ENCODE results near the gene CNR2. TPM values are rescaled to one million over a fixed set of nuclear protein-coding genes. Genes with fewer than 3 reads are reported as not detected.
"Not testable (repeated sequence)": the region's sequence is repeated elsewhere in the genome, so short reads cannot be mapped to it uniquely, and the experiment has no call there.

CNR2 gene
- not detected for total RNA-seq
- long read RNA-seq: 0 reads

- DNase-seq (no peak), ATAC-seq (no peak)
- intact Hi-C loops (cut with micrococcal nuclease): no loop called here
These were observed at the start of gene CNR2 for GRCh38 chr1:23913212-23913880. Gene CNR2 (minus strand): TSS chr1:23913362. CDS start chr1:23875617, 37,745 bp downstream.

- DNase-seq (no peak), ATAC-seq (peak; percentile 4)
- intact Hi-C loops (cut with micrococcal nuclease): no loop called here
These were observed 47.3 kb upstream of the CNR2 start for GRCh38 chr1:23960291-23961020.

GRCh38 chr1:23959461-23960290 lies 46.5 kb upstream of the CNR2 start, which contains the start of gene PNRC2:
Gene PNRC2 (plus strand): TSS chr1:23959828. CDS start chr1:23961458, 1,630 bp downstream.
- intact Hi-C loops (cut with micrococcal nuclease): loop anchor here (5.0 kb wide), 1 partner anchor 68 kb away; no protein-coding TSS in a partner anchor
- peak; percentile 98 for DNase-seq
- ATAC-seq: peak; percentile 96

- ATAC-seq: peak; percentile 77
- peak; percentile 85 for DNase-seq
- intact Hi-C loops (cut with micrococcal nuclease): loop anchor here (5.0 kb wide), 1 partner anchor 68 kb away; no protein-coding TSS in a partner anchor
These were observed 45.8 kb upstream of the CNR2 start for GRCh38 chr1:23958810-23959460.

GRCh38 chr1:23958040-23958809 lies 45.1 kb upstream of the CNR2 start:
- not testable (repeated sequence) for DNase-seq, ATAC-seq
- intact Hi-C loops (cut with micrococcal nuclease): loop anchor here (5.0 kb wide), 1 partner anchor 69 kb away; no protein-coding TSS in a partner anchor

- intact Hi-C loops (cut with micrococcal nuclease): loop anchor here (5.0 kb wide), 1 partner anchor 70 kb away; no protein-coding TSS in a partner anchor
- ATAC-seq (no peak), DNase-seq (no peak)
These were observed 43.9 kb upstream of the CNR2 start for GRCh38 chr1:23957096-23957495.

GRCh38 chr1:23953020-23953419 lies 39.9 kb upstream of the CNR2 start:
- ATAC-seq (no peak), DNase-seq (no peak)
- intact Hi-C loops (cut with micrococcal nuclease): no loop called here

GRCh38 chr1:23947366-23947765 lies 34.2 kb upstream of the CNR2 start:
- no peak for DNase-seq
- intact Hi-C loops (cut with micrococcal nuclease): no loop called here
- no peak for ATAC-seq

GRCh38 chr1:23936481-23937176 lies 23.5 kb upstream of the CNR2 start:
- no peak for ATAC-seq
- intact Hi-C loops (cut with micrococcal nuclease): no loop called here

GRCh38 chr1:23931491-23931880 lies 18.3 kb upstream of the CNR2 start:
- ATAC-seq: no peak
- intact Hi-C loops (cut with micrococcal nuclease): no loop called here
- DNase-seq: no peak

More at GRCh38 chr1:23936481-23937176, 23.5 kb upstream of the CNR2 start:
- DNase-seq: no peak

GRCh38 chr1:23930861-23931490 lies 17.8 kb upstream of the CNR2 start:
- ATAC-seq (no peak), DNase-seq (no peak)
- intact Hi-C loops (cut with micrococcal nuclease): no loop called here

GRCh38 chr1:23930270-23930669 lies 17.1 kb upstream of the CNR2 start:
- DNase-seq: no peak
- intact Hi-C loops (cut with micrococcal nuclease): no loop called here
- ATAC-seq: no peak

GRCh38 chr1:23928789-23929188 lies 15.6 kb upstream of the CNR2 start:
- intact Hi-C loops (cut with micrococcal nuclease): no loop called here
- DNase-seq (no peak), ATAC-seq (no peak)

GRCh38 chr1:23927097-23927496 lies 13.9 kb upstream of the CNR2 start:
- DNase-seq: no peak
- intact Hi-C loops (cut with micrococcal nuclease): no loop called here
- ATAC-seq: no peak

GRCh38 chr1:23925279-23925678 lies 12.1 kb upstream of the CNR2 start:
- intact Hi-C loops (cut with micrococcal nuclease): no loop called here
- ATAC-seq (no peak), DNase-seq (no peak)

- no peak for DNase-seq
- intact Hi-C loops (cut with micrococcal nuclease): no loop called here
These were observed 11.4 kb upstream of the CNR2 start for GRCh38 chr1:23924601-23925000.

More at GRCh38 chr1:23924601-23925000, 11.4 kb upstream of the CNR2 start:
- ATAC-seq: no peak

Data from left ventricle myocardium superior (tissue), 1 donor.